Activated CD4-positive, alpha-beta T cell treated with anti-CD3 and anti-CD28 coated beads, Interleukin-2, amount 10 ng/mL, durations not matched to agents 7 days and 5 days (primary cell): ENCODE measurements around the gene MROH2A. TPM values are rescaled to one million over a fixed set of nuclear protein-coding genes. Genes with fewer than 3 reads are reported as not detected.

Source experiments
- CTCF ChIA-PET: fragments of 350-600 bp; sonication (Branson Sonifier 250); formaldehyde crosslinking; loops from one replicate; lab custom pipeline; 2021; ENCODE audit warnings: antibody characterized with exemption; lab: Charles Lee
- POLR2A ChIA-PET: fragments of 350-600 bp; sonication (Branson Sonifier 250); formaldehyde crosslinking; loops from one replicate; lab custom pipeline; 2021; ENCODE audit warnings: antibody characterized with exemption; lab: Charles Lee
- DNase-seq: peaks from one replicate; pipeline ENCODE4 v3.0.0-alpha.2; 2020
- H3K27ac Mint-ChIP-seq: one replicate; pipeline ENCODE4 v1.8.0; 2021; ENCODE audit warnings: mild to moderate bottlenecking, moderate library complexity, mixed read lengths
- H3K27me3 Mint-ChIP-seq: one replicate; pipeline ENCODE4 v1.8.0; 2021; ENCODE audit warnings: mixed read lengths
- H3K36me3 Mint-ChIP-seq: one replicate; pipeline ENCODE4 v1.8.0; 2021; ENCODE audit warnings: low read depth, mixed read lengths
- H3K4me1 Mint-ChIP-seq: one replicate; pipeline ENCODE4 v1.8.0; 2021; ENCODE audit warnings: mixed read lengths
- H3K4me3 Mint-ChIP-seq: one replicate; pipeline ENCODE4 v1.8.0; 2021; ENCODE audit warnings: mild to moderate bottlenecking, moderate library complexity, mixed read lengths
- H3K9me3 Mint-ChIP-seq: one replicate; pipeline ENCODE4 v1.8.0; 2021; ENCODE audit warnings: mixed read lengths
- total RNA-seq, 2 experiments: library from RNA; stranded (reverse); gene quantifications; one replicate each; pipeline ENCODE4 v1.2.3, GENCODE V29; 2021

MROH2A gene
- total RNA-seq, 2 experiments from 2014 or later: not detected

DNA sequence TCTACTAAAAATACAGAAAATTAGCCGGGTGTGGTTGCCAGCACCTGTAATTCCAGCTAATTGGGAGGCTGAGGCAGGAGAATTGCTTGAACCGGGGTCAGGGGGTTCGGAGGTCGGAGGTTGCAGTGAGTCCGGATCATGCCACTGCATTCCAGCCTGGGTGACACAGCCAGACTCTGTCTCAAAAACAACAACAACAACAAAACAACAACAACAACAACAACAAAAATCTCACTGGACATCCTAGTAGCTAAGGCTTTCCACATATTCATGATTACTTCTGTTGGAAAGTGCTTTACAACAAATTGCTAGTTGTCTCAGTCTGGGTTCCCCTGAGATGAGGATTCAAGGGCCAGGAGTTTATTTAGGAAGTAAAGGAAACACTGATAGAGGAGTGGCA is 4.3 kb upstream of the MROH2A start:
- H3K9me3 Mint-ChIP-seq: peaks cover 3% of the 10 kb centered on the region
- CTCF ChIA-PET: interaction anchor here (1.3 kb wide), 1 partner anchor 40 kb away, joined by 3 read pairs; no protein-coding TSS in a partner anchor
- H3K27ac Mint-ChIP-seq: no peak overlapping the region
- H3K27me3 Mint-ChIP-seq: peaks cover 10% of the 10 kb centered on the region
- no peak for DNase-seq
- H3K36me3 Mint-ChIP-seq: no peaks in the 10 kb centered on the region
- POLR2A ChIA-PET: no interaction called here
- no peaks in the 10 kb centered on the region for H3K4me1 Mint-ChIP-seq
- no peak overlapping the region for H3K4me3 Mint-ChIP-seq

DNA sequence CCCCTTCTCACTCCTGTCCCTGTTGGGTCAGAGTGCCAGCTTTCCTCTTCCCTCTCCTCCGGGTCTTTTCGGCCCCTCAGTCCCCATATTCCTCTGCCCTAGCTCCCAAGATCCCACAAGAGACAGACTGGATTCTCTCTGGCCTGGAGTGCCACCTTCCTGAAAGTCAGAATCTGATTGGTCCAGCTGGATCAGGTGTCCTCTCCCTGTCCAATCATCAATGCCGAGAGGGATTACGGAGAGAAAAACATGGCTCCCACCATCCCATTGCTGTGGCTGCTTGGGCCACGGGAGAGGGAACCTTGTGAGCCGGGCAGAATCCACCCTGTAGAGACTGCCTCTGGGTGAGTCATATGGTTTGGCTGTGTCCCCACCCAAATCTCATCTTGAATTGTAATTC is 2.7 kb upstream of the MROH2A start:
- Mint-ChIP-seq H3K27ac (no peak overlapping the region), H3K27me3 (peaks cover 8% of the 10 kb centered on the region), H3K4me1 (no peaks in the 10 kb centered on the region), H3K9me3 (peaks cover 3% of the 10 kb centered on the region), H3K4me3 (no peak overlapping the region), H3K36me3 (no peaks in the 10 kb centered on the region)
- ChIA-PET POLR2A (no interaction called here), CTCF (no interaction called here)
- DNase-seq: no peak

DNA sequence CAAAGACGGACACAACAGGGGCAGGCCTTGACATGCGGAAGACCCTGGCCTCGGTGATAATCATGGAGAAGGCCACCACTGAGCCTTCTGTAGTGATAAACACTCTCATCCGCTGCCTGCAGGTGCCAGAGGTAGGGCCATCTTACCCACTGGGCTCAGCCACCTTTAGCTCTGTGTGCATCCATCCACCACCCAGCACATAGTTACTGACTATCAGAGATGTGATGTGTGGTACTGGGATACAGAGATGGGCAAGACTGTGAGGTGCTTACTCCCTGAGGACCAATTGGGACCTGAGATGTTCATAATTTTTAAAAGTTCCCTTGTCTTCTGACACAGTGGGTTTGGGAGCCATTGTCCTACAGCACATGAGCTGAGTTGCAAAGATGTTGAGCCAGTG is 1.6 kb downstream of the MROH2A start:
- no peak for DNase-seq
- Mint-ChIP-seq H3K27ac (no peak overlapping the region), H3K9me3 (peaks cover 3% of the 10 kb centered on the region), H3K4me1 (no peaks in the 10 kb centered on the region), H3K4me3 (no peak overlapping the region), H3K27me3 (peaks cover 20% of the 10 kb centered on the region), H3K36me3 (no peaks in the 10 kb centered on the region)
- ChIA-PET POLR2A (no interaction called here), CTCF (no interaction called here)

DNA sequence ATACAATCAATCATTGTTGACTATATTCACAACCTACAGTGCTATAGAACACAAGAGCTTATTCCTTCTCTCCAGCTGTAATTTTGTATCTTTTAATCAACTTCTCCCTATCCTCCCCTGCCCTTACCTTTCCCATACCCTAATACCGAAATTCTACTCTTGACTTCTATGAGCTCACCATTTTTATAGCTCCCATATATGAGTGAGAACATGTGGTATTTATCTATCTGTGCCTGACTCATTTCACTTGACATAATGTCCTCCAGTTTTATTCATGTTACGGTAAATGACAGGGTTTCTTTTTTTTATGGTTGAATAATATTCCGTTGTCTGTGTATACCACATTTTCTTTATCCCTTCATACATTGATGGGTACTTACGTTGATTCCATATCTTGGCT is 2.6 kb downstream of the MROH2A start:
- CTCF ChIA-PET: interaction anchor here (1.0 kb wide), 1 partner anchor 25 kb away, joined by 3 read pairs; no protein-coding TSS in a partner anchor
- POLR2A ChIA-PET: no interaction called here
- Mint-ChIP-seq H3K27ac (no peak overlapping the region), H3K9me3 (peaks cover 3% of the 10 kb centered on the region), H3K4me3 (no peak overlapping the region), H3K4me1 (no peaks in the 10 kb centered on the region), H3K27me3 (peaks cover 18% of the 10 kb centered on the region), H3K36me3 (no peaks in the 10 kb centered on the region)
- DNase-seq: no peak

DNA sequence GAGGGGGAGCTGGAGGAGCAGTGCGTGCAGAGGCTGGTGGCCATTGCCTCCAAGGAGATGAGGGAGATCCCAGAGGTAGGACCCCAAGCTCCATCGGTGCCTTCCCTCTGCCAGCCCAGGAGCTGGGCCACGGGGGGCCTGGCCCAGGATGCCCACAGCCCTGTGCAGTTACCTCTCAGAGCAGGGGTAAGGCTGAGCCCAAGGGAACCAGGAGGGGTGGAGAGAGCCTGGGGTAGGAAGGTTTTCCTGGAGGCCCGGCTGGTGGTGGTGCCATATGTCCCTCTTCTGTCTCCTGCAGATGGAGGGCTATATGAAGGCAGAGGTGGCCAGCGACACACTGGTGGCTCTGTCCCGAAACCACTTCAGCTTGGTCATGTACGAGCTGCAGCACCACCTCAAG is 11.4 kb downstream of the MROH2A start:
- POLR2A ChIA-PET: no interaction called here
- no peak for DNase-seq
- H3K36me3 Mint-ChIP-seq: no peaks in the 10 kb centered on the region
- CTCF ChIA-PET: no interaction called here
- no peak overlapping the region for H3K4me3 Mint-ChIP-seq
- no peaks in the 10 kb centered on the region for H3K27me3 Mint-ChIP-seq
- H3K27ac Mint-ChIP-seq: no peak overlapping the region
- H3K9me3 Mint-ChIP-seq: no peaks in the 10 kb centered on the region
- no peaks in the 10 kb centered on the region for H3K4me1 Mint-ChIP-seq

DNA sequence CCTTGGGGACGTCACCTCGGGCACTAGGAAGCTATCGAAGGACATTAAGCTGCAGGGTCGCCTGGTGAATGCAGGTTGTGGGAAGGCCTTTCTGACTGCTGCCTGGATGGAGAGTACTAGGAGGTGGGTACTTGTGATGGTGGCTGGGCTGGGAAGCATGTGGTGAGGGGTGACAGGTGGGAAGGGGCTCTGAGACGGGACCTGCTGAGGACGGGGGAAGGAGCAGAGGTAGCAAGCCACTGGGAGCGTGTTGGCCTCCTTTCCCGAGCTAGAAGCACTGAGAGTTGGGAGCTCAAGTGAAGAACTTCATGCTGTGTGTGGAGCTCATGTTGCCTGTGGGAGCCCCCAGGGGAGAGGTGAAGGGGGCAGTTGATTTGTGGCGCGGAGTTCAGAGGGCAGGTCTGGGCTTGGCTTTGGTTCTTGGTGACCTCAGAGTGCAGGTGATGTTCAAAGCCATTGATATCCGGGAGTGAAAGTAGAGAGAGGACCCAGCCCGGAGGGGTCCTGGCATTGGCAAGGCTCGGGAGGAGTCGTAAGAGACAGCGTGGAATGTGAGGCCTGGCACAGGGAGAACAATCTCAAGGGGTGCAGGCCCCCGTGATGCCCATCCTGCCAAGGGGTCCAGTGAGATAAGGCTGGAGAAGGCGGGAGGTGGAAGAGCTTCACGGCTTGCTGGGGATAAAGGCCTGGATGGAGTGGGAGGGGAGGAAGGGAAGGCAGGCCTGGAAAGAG is 13.2 kb downstream of the MROH2A start:
- H3K36me3 Mint-ChIP-seq: no peaks in the 10 kb centered on the region
- ChIA-PET CTCF (no interaction called here), POLR2A (interaction anchor here (0.6 kb wide), 1 partner anchor 1808 kb away, joined by 4 read pairs; no protein-coding TSS in a partner anchor)
- no peaks in the 10 kb centered on the region for H3K9me3 Mint-ChIP-seq
- no peak overlapping the region for H3K4me3 Mint-ChIP-seq
- H3K27ac Mint-ChIP-seq: no peak overlapping the region
- H3K4me1 Mint-ChIP-seq: no peaks in the 10 kb centered on the region
- no peaks in the 10 kb centered on the region for H3K27me3 Mint-ChIP-seq
- DNase-seq: no peak

DNA sequence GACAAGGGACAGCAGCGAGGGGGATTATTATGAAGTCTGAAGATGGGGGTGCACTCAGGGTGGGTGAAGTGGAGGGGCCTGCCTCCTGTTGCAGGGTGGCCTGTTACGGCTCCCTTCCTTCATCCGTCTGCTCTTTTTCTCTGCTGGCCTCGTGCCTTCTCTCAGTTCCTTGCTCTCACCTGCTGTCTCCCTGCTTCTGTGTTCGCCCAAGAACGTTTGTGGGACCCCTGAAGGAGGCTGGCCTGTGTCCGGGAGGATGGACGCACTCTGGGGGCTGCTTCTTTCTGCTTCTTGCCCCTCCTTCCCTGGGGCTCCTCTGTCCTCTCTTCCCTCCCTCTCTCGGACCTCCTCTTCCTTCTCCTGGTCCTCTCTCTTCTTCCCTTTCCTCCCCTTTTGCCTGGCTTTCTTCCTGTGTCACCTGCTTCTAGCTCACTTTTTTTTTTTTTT is 13.8 kb downstream of the MROH2A start:
- Mint-ChIP-seq H3K4me1 (no peaks in the 10 kb centered on the region), H3K27me3 (no peaks in the 10 kb centered on the region), H3K4me3 (no peak overlapping the region), H3K9me3 (no peaks in the 10 kb centered on the region), H3K27ac (no peak overlapping the region), H3K36me3 (no peaks in the 10 kb centered on the region)
- ChIA-PET CTCF (no interaction called here), POLR2A (no interaction called here)
- no peak for DNase-seq

DNA sequence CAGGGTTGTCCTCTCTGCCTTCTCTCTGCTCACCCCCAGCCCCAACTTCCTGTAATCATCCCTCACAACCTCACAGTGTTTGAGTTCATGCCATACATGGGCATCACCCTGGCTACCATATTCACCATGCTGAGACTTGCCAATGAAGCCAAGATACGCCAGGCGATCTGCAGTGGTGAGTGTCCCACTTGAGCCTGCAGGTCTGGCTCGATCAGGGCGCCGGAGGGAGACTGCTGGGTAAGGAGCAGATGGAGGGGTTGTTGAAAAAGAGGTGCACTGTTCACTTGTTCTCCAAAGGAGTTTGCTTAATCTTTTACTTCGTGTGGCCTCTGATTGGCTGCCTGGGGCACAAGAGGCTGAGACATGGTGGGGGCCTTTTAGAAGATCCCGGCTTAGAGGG is 14.6 kb downstream of the MROH2A start:
- H3K27ac Mint-ChIP-seq: no peak overlapping the region
- H3K9me3 Mint-ChIP-seq: no peaks in the 10 kb centered on the region
- H3K4me3 Mint-ChIP-seq: no peak overlapping the region
- ChIA-PET POLR2A (no interaction called here), CTCF (no interaction called here)
- H3K27me3 Mint-ChIP-seq: no peaks in the 10 kb centered on the region
- DNase-seq: no peak
- H3K4me1 Mint-ChIP-seq: no peaks in the 10 kb centered on the region
- no peaks in the 10 kb centered on the region for H3K36me3 Mint-ChIP-seq

DNA sequence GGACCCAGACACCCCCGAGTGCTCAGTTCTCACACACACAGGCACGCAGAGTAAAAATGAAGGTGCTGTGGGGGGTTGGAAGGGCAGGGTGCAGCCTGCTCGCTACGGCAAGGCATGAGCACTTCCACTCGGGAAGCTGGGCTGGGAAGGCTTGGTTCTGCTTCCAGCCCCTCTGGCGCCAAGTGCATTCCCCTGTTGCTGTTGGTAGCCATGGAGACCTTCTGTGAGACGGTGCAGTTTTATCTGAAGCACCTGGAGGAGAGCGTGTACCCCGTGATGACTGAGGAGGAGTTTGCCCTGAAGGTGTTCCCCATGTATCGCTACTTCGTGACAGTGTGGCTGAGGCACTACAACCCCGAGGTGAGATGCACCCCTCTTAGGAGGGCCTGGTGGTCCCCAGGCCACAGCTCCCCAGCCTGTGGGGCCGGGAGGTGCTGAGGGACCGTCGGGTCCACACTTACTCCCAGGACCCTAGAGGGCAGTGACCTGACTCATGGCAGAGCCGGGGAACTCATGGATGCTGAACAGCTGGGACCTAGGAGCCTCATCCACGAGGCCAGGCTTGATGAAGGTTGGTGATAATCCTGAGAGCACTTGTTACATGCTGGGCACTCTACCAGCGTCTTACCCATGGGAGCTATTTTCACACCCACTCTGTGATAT is 15.5 kb downstream of the MROH2A start:
- no peaks in the 10 kb centered on the region for H3K9me3 Mint-ChIP-seq
- no peaks in the 10 kb centered on the region for H3K4me1 Mint-ChIP-seq
- no peaks in the 10 kb centered on the region for H3K36me3 Mint-ChIP-seq
- H3K27me3 Mint-ChIP-seq: no peaks in the 10 kb centered on the region
- ChIA-PET POLR2A (no interaction called here), CTCF (no interaction called here)
- no peak overlapping the region for H3K4me3 Mint-ChIP-seq
- no peak overlapping the region for H3K27ac Mint-ChIP-seq
- DNase-seq: no peak

DNA sequence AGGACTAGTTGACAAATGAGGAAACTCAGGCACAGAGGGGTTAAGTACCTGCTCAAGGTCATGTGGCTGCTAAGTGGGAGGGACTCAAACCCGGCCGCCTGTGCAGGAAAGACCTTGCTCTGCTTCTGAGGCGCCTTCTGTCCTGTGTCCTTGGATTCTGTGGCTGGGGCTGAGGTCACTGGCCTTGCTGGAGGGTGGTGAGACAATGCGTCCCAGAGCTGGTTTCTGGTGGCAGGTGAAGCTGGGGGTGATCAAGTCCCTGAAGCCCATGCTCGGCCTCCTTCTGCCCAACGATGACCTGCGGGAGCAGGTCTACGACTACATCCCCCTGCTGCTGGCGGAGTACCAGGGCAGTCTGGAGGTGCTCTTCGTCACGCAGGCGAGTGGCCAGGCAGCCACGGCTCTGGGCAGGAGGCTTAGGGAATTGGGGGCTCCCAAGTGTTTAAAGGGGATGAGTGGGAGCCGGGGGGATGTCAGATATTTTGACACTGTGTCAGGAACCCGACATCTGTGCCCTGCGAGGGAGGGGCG is 16.1 kb downstream of the MROH2A start:
- Mint-ChIP-seq H3K4me1 (no peaks in the 10 kb centered on the region), H3K27ac (no peak overlapping the region), H3K36me3 (no peaks in the 10 kb centered on the region), H3K4me3 (no peak overlapping the region), H3K9me3 (no peaks in the 10 kb centered on the region), H3K27me3 (no peaks in the 10 kb centered on the region)
- CTCF ChIA-PET: no interaction called here
- DNase-seq: no peak
- POLR2A ChIA-PET: no interaction called here

DNA sequence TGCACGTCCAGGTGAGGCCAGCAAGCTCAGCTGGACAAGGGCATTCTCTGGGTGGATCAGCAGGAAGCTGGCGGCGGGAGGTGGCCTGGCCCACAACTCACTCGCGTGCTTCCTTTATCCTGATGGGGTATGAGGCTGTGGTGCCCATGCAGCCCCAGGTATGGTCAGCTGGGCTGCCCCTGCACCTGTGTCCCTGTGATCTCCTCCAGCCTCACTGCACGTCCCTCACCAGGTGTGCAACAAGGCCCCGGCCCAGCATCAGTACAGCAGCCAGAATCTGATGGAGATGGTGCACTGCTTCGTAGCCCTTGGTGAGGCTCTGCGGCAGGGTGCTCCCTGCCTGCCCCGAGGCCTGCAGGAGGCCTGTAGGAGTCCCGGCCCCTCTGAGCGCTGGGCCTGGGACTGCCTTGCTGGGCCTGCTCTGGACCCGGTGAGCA is 17.6 kb downstream of the MROH2A start:
- CTCF ChIA-PET: interaction anchor here (1.1 kb wide), 1 partner anchor 17 kb away, joined by 5 read pairs; no protein-coding TSS in a partner anchor
- Mint-ChIP-seq H3K4me1 (no peaks in the 10 kb centered on the region), H3K27ac (no peak overlapping the region), H3K27me3 (no peaks in the 10 kb centered on the region), H3K4me3 (no peak overlapping the region), H3K36me3 (no peaks in the 10 kb centered on the region), H3K9me3 (no peaks in the 10 kb centered on the region)
- POLR2A ChIA-PET: no interaction called here
- DNase-seq: no peak

DNA sequence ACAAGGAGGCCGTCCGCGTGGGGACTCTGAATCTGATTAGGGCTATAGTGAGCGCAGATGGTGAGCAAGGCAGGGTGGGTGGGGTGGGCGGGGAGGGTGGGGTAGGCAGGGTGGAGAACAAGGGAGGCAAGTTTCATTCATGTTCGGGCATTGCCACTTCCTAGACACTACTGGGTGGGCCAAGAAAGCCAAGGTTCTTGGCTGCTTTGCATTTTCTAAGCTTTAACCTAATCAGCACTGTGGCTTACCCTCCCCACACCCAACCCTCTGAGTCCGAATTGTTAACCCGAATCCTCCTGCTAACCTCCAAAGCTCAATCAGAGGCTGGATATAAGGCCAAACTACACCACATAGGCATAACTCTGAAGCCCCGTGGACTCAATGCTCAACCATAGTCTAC is 18.1 kb downstream of the MROH2A start:
- no peaks in the 10 kb centered on the region for H3K27me3 Mint-ChIP-seq

DNA sequence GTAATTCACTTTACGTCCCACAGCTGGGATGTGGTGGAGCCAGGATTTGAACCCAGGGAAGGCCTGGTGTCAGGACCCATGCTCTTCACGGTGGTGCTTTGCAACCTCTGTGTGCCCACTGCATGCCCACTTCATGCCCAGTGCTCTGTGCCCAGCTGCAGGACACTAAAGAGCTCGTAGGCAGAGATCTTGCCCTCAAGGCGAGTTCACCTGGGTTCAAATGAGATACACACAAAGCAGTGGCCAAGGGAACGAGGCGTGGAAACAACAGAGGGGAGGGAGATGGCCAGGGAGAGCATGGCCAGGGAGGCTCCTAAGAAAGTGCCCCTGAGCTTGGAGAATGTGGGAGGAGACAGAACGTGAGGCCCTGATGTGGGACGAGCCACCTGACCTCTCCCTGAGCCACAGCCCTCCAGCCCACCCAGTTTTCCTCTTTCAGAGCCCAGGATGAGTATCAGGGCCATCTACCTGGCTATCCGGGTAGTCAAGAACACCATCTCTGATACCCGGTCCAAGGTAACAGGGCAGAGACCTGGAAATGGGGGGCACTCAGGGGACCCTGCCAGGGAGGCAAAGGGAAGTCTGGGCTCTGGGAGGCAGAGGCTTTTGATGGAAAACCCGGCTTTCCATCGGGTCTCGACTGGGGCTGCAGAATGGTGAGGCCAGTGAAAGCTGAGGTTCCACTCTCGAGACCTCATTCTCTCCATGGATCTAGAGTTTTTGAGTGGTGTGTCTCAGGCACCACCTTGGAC is 20.4 kb downstream of the MROH2A start:
- CTCF ChIA-PET: no interaction called here
- POLR2A ChIA-PET: no interaction called here
- H3K36me3 Mint-ChIP-seq: no peaks in the 10 kb centered on the region
- H3K27ac Mint-ChIP-seq: no peak overlapping the region
- no peaks in the 10 kb centered on the region for H3K4me1 Mint-ChIP-seq
- H3K27me3 Mint-ChIP-seq: no peaks in the 10 kb centered on the region
- no peaks in the 10 kb centered on the region for H3K9me3 Mint-ChIP-seq
- DNase-seq: no peak
- no peak overlapping the region for H3K4me3 Mint-ChIP-seq

More for the DNA sequence above, 18.1 kb downstream of the MROH2A start:
- DNase-seq: no peak
- ChIA-PET CTCF (no interaction called here), POLR2A (interaction anchor here (0.5 kb wide), 1 partner anchor 46 kb away, joined by 6 read pairs; no protein-coding TSS in a partner anchor)
- Mint-ChIP-seq H3K4me1 (no peaks in the 10 kb centered on the region), H3K27ac (no peak overlapping the region), H3K4me3 (no peak overlapping the region), H3K36me3 (no peaks in the 10 kb centered on the region), H3K9me3 (no peaks in the 10 kb centered on the region)
